Activated naive CD4-positive, alpha-beta T cell treated with anti-CD3 and anti-CD28 coated beads, Interleukin-2, amount 50 U/mL, for 24 hours (primary cell): Measurements from ENCODE around the gene RNF215.

Experiments
- H3K27ac Mint-ChIP-seq: one replicate; pipeline ENCODE4 v1.8.0; 2021; ENCODE audit warnings: mild to moderate bottlenecking, mixed read lengths
- H3K27me3 Mint-ChIP-seq: one replicate; pipeline ENCODE4 v1.8.0; 2021; ENCODE audit warnings: mixed read lengths
- H3K36me3 Mint-ChIP-seq: one replicate; pipeline ENCODE4 v1.8.0; 2021; ENCODE audit warnings: mixed read lengths
- H3K4me1 Mint-ChIP-seq: one replicate; pipeline ENCODE4 v1.8.0; 2021; ENCODE audit warnings: mixed read lengths
- H3K4me3 Mint-ChIP-seq: one replicate; pipeline ENCODE4 v1.8.0; 2021; ENCODE audit warnings: mild to moderate bottlenecking, mixed read lengths
- H3K9me3 Mint-ChIP-seq: one replicate; pipeline ENCODE4 v1.8.0; 2021; ENCODE audit warnings: mixed read lengths

Gene RNF215

GRCh38 chr22:30424534-30425326 lies 37.5 kb upstream of the RNF215 start:
- Mint-ChIP-seq H3K36me3 (peaks cover 10% of the 10 kb centered on the region), H3K4me3 (peak overlapping the region; percentile 98), H3K9me3 (no peaks in the 10 kb centered on the region), H3K4me1 (peaks cover 62% of the 10 kb centered on the region), H3K27ac (peak overlapping the region; percentile 99), H3K27me3 (no peaks in the 10 kb centered on the region)

GRCh38 chr22:30423959-30424533 lies 36.8 kb upstream of the RNF215 start:
- peaks cover 10% of the 10 kb centered on the region for H3K36me3 Mint-ChIP-seq
- H3K4me1 Mint-ChIP-seq = peaks cover 62% of the 10 kb centered on the region
- H3K27me3 Mint-ChIP-seq = no peaks in the 10 kb centered on the region
- peak overlapping the region; percentile 98 for H3K4me3 Mint-ChIP-seq
- H3K27ac Mint-ChIP-seq = peak overlapping the region; percentile 99
- H3K9me3 Mint-ChIP-seq = no peaks in the 10 kb centered on the region

GRCh38 chr22:30423301-30423958 lies 36.2 kb upstream of the RNF215 start:
- H3K9me3 Mint-ChIP-seq = no peaks in the 10 kb centered on the region
- H3K27ac Mint-ChIP-seq = peak overlapping the region; percentile 99
- peak overlapping the region; percentile 98 for H3K4me3 Mint-ChIP-seq
- H3K36me3 Mint-ChIP-seq = peaks cover 10% of the 10 kb centered on the region
- no peaks in the 10 kb centered on the region for H3K27me3 Mint-ChIP-seq
- H3K4me1 Mint-ChIP-seq = peaks cover 62% of the 10 kb centered on the region

GRCh38 chr22:30422481-30423300 lies 35.5 kb upstream of the RNF215 start:
- Mint-ChIP-seq H3K36me3 (peaks cover 8% of the 10 kb centered on the region), H3K4me3 (peak overlapping the region; percentile 98), H3K27ac (peak overlapping the region; percentile 82), H3K27me3 (no peaks in the 10 kb centered on the region), H3K9me3 (no peaks in the 10 kb centered on the region), H3K4me1 (peaks cover 62% of the 10 kb centered on the region)

- H3K4me3 Mint-ChIP-seq = peak overlapping the region; percentile 98
- peaks cover 57% of the 10 kb centered on the region for H3K4me1 Mint-ChIP-seq
- H3K27me3 Mint-ChIP-seq = no peaks in the 10 kb centered on the region
- H3K9me3 Mint-ChIP-seq = no peaks in the 10 kb centered on the region
- peak overlapping the region; percentile 82 for H3K27ac Mint-ChIP-seq
- H3K36me3 Mint-ChIP-seq = peaks cover 9% of the 10 kb centered on the region
These were observed 34.7 kb upstream of the RNF215 start for GRCh38 chr22:30421695-30422480.

GRCh38 chr22:30420347-30421125 lies 33.3 kb upstream of the RNF215 start:
- Mint-ChIP-seq H3K36me3 (peaks cover 22% of the 10 kb centered on the region), H3K4me1 (peaks cover 62% of the 10 kb centered on the region), H3K27ac (peak overlapping the region; percentile 93), H3K9me3 (no peaks in the 10 kb centered on the region), H3K4me3 (peak overlapping the region; percentile 61), H3K27me3 (no peaks in the 10 kb centered on the region)

GRCh38 chr22:30416837-30417236 lies 29.6 kb upstream of the RNF215 start:
- no peaks in the 10 kb centered on the region for H3K27me3 Mint-ChIP-seq
- H3K4me1 Mint-ChIP-seq = peaks cover 60% of the 10 kb centered on the region
- H3K4me3 Mint-ChIP-seq = no peak overlapping the region
- H3K36me3 Mint-ChIP-seq = peaks cover 21% of the 10 kb centered on the region
- H3K27ac Mint-ChIP-seq = no peak overlapping the region
- no peaks in the 10 kb centered on the region for H3K9me3 Mint-ChIP-seq

- no peaks in the 10 kb centered on the region for H3K9me3 Mint-ChIP-seq
- H3K4me1 Mint-ChIP-seq = peaks cover 59% of the 10 kb centered on the region
- peaks cover 21% of the 10 kb centered on the region for H3K36me3 Mint-ChIP-seq
- H3K4me3 Mint-ChIP-seq = no peak overlapping the region
- no peaks in the 10 kb centered on the region for H3K27me3 Mint-ChIP-seq
- peak overlapping the region; percentile 41 for H3K27ac Mint-ChIP-seq
These were observed 29.2 kb upstream of the RNF215 start for GRCh38 chr22:30416403-30416802.

- H3K4me1 Mint-ChIP-seq = peaks cover 50% of the 10 kb centered on the region
- no peaks in the 10 kb centered on the region for H3K27me3 Mint-ChIP-seq
- no peaks in the 10 kb centered on the region for H3K9me3 Mint-ChIP-seq
- H3K4me3 Mint-ChIP-seq = peak overlapping the region; percentile 73
- peaks cover 18% of the 10 kb centered on the region for H3K36me3 Mint-ChIP-seq
- peak overlapping the region; percentile 83 for H3K27ac Mint-ChIP-seq
These were observed 27.4 kb upstream of the RNF215 start for GRCh38 chr22:30414525-30415047.

- H3K4me1 Mint-ChIP-seq = peaks cover 50% of the 10 kb centered on the region
- peak overlapping the region; percentile 83 for H3K27ac Mint-ChIP-seq
- H3K36me3 Mint-ChIP-seq = peaks cover 21% of the 10 kb centered on the region
- H3K27me3 Mint-ChIP-seq = no peaks in the 10 kb centered on the region
- H3K4me3 Mint-ChIP-seq = peak overlapping the region; percentile 73
- H3K9me3 Mint-ChIP-seq = no peaks in the 10 kb centered on the region
These were observed 26.7 kb upstream of the RNF215 start for GRCh38 chr22:30413745-30414524.

- Mint-ChIP-seq H3K9me3 (no peaks in the 10 kb centered on the region), H3K27ac (peak overlapping the region; percentile 83), H3K4me3 (peak overlapping the region; percentile 53), H3K36me3 (peaks cover 21% of the 10 kb centered on the region), H3K27me3 (no peaks in the 10 kb centered on the region), H3K4me1 (peaks cover 54% of the 10 kb centered on the region)
These were observed 25.8 kb upstream of the RNF215 start for GRCh38 chr22:30413001-30413400.

GRCh38 chr22:30411780-30412179 lies 24.6 kb upstream of the RNF215 start:
- Mint-ChIP-seq H3K27me3 (no peaks in the 10 kb centered on the region), H3K4me1 (peaks cover 51% of the 10 kb centered on the region), H3K27ac (peak overlapping the region; percentile 80), H3K9me3 (no peaks in the 10 kb centered on the region), H3K36me3 (peaks cover 23% of the 10 kb centered on the region), H3K4me3 (no peak overlapping the region)

GRCh38 chr22:30408388-30409102 lies 21.3 kb upstream of the RNF215 start:
- Mint-ChIP-seq H3K9me3 (no peaks in the 10 kb centered on the region), H3K4me1 (peaks cover 23% of the 10 kb centered on the region), H3K4me3 (no peak overlapping the region), H3K27ac (no peak overlapping the region), H3K36me3 (peaks cover 11% of the 10 kb centered on the region), H3K27me3 (no peaks in the 10 kb centered on the region)
